T-helper 2 cell (primary cell): ENCODE results near the gene CTSZ.
"Not testable (repeated sequence)": the region's sequence is repeated elsewhere in the genome, so short reads cannot be mapped to it uniquely, and the experiment has no call there.

Source experiments
- DNase-seq, 5 experiments: peaks; one replicate each; pipeline versions ENCODE4 v3.0.0 to v3.0.0-alpha.2; 2012 to 2022

CTSZ gene

GRCh38 chr20:58978351-58979190 is 28.5 kb downstream of the CTSZ start:
- no peak for DNase-seq

GRCh38 chr20:58976061-58976730 is 30.9 kb downstream of the CTSZ start:
- DNase-seq, result no peak

GRCh38 chr20:58975353-58975752 is 31.7 kb downstream of the CTSZ start:
- no peak for DNase-seq

- DNase-seq, result no peak
Measured at GRCh38 chr20:58973866-58974265, 33.2 kb downstream of the CTSZ start.

- DNase-seq, result no peak
Measured at GRCh38 chr20:58973179-58973578, 33.9 kb downstream of the CTSZ start.

GRCh38 chr20:58971429-58971828 is 35.6 kb downstream of the CTSZ start:
- no peak for DNase-seq

GRCh38 chr20:58970146-58970545 is 36.9 kb downstream of the CTSZ start:
- DNase-seq, result no peak

- DNase-seq, result no peak
Measured at GRCh38 chr20:58969439-58969838, 37.6 kb downstream of the CTSZ start.

GRCh38 chr20:58967652-58968429 is 39.2 kb downstream of the CTSZ start:
- no peak for DNase-seq

- no peak for DNase-seq
Measured at GRCh38 chr20:58965270-58966064, 41.6 kb downstream of the CTSZ start.

- DNase-seq, result not testable (repeated sequence)
Measured at GRCh38 chr20:58963922-58964321, 43.1 kb downstream of the CTSZ start.

GRCh38 chr20:58963060-58963584 is 43.9 kb downstream of the CTSZ start:
- no peak for DNase-seq

GRCh38 chr20:58959652-58960051 is 47.4 kb downstream of the CTSZ start:
- DNase-seq, result no peak

- no peak for DNase-seq
Measured at GRCh38 chr20:58956078-58956477, 51.0 kb downstream of the CTSZ start.

GRCh38 chr20:58953050-58953449 is 54.0 kb downstream of the CTSZ start:
- DNase-seq, result no peak

- no peak for DNase-seq
Measured at GRCh38 chr20:58950603-58951002, 56.5 kb downstream of the CTSZ start.

GRCh38 chr20:58947797-58948388 is 59.2 kb downstream of the CTSZ start:
- DNase-seq, result not testable (repeated sequence)

- no peak for DNase-seq
Measured at GRCh38 chr20:58945965-58946631, 61.0 kb downstream of the CTSZ start.
